ENCODE results near the gene ACSS1. TPM values are rescaled to one million over a fixed set of nuclear protein-coding genes. Genes with fewer than 3 reads are reported as not detected.

Gene ACSS1
- total RNA-seq, 1 donor from 2014 or later: 19.5 TPM

DNA sequence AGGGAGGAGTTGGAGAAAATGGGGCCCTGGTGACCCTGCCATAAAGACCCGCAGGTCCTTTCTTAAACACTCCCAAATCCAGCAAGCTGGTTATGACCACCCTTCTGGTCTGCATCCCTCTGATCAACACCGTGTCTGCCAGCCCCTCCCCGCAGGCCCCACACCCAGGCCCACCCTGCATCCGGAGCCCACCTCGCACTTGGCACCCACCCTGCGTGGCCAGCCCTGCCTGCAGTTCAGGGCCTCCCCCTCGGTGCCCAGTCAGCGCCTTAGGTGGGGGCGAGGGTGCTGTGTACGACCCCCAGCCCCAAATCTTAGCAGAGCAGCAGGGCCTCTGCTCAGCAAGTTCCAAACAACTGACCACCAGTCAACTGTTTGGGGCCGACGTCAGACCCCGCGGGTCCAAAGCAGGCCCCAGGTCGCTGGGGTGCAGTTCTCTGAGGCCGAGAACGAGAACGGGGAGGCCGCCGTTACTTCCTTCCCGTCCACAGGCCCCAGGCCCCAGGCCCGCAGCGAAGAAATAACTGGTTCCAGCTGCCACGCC lies 1.2 kb downstream of the ACSS1 start:
- Histone ChIP-seq H3K4me1 (peaks cover 38 to 52% of the 10 kb centered on the region in 2 donors), H3K4me3 (peak overlapping the region; percentile 90 to 91), H3K27ac (peak overlapping the region; percentile 92 to 96), H3K27me3 (no peaks in the 10 kb centered on the region), H3K9me3 (no peaks in the 10 kb centered on the region), H3K36me3 (no peaks in the 10 kb centered on the region)
- intact Hi-C loops (cut with DNase I): loop anchor here (5.0 to 10.0 kb wide), 9 partner anchors 191 to 1902 kb away; partner anchors contain the start of genes ABHD12, NANP, NXT1 and PYGB
- TF ChIP-seq CTCF (IDR thresholded peaks at IDR 0.05): no peak
- DNase-seq (ENCODE audit: low spot score in 2 of 2): no peak

DNA sequence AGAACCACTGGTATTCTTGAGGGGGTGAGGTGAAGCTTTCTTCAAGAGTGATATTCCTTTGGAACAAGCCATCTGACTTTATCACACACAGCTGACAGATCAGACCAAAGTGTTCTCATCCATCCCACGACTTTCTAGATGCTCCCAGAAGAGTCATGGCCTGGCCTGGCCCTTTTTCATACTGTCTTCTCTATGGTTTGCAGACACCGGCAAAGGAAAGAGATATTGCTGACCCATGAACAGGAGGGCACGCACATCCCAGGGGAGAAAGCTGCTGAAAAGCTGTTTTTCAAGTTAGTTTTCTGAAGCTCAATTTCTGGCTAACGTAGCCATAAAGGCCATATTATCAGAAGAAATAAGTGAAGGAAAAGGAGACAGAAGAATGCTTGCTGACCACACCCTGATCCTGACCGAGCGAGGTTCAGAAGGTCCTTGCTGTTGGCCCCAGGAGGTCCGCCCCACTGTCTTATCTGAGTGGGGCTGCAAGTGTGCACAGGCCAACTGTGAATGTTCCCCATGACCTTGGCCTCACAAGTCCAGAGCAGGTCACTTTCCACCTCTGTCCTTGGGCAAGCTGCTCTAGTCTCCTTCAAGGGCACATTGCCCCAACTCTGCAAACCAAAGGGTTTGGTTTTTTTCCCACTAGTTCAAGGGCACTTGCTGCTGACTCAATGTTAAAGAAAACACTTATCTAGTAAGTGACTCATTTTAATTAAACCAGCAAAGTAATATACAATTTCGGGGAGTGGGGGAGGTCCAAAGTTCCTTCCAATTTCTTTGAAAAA lies 2.0 kb downstream of the ACSS1 start:
- intact Hi-C loops (cut with DNase I): loop anchor here (5.0 to 10.0 kb wide), 9 partner anchors 191 to 1901 kb away; partner anchors contain the start of genes ABHD12, NANP, NXT1 and PYGB
- H3K4me1 ChIP-seq: peaks cover 44 to 61% of the 10 kb centered on the region in 2 donors
- DNase-seq (ENCODE audit: low spot score in 2 of 2): peak in 1 of 2 donors; percentile 46

DNA sequence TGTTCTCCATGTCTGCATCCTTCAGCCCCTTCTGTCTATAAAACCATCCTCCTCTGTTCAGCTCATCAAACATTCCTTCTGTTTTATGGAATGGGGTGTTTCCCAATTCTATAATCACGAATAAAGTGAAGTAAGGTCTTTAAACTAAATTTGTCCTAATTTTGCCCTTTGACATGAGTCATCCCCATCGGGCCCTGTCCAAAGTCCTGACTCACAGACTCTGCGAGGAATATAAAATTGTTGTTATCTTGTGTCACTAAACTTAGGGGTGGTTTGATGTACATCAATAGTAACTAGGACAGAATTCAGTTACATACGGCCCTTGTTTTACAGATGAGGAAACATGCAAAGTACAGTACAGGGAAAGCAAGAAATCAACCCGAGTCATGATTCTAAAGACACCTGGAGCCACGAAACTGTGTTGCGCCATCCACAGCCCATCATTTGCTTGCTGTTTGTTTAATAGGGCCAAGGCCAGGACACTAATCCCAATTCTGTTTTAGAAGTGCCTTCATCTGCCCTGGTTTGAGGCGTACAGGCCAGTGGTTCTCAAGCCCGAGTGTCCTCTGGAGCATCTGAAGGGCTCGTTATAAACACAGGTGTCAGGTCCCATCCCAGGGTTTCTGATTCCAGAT lies 2.8 kb downstream of the ACSS1 start:
- Histone ChIP-seq H3K27ac (peak overlapping the region; percentile 92 to 96), H3K27me3 (no peaks in the 10 kb centered on the region), H3K9me3 (no peaks in the 10 kb centered on the region), H3K4me1 (peaks cover 51 to 69% of the 10 kb centered on the region in 2 donors), H3K4me3 (peak overlapping the region in 1 of 2 donors; percentile 91), H3K36me3 (no peaks in the 10 kb centered on the region)
- DNase-seq (ENCODE audit: low spot score in 2 of 2): peak in 1 of 2 donors; percentile 43
- no peak for TF ChIP-seq CTCF (IDR thresholded peaks at IDR 0.05)
- intact Hi-C loops (cut with DNase I): loop anchor here (5.0 to 10.0 kb wide), 9 partner anchors 192 to 1900 kb away; partner anchors contain the start of genes ABHD12, NANP, NXT1 and PYGB

More for the DNA sequence above, 2.0 kb downstream of the ACSS1 start:
- Histone ChIP-seq H3K27ac (peak overlapping the region; percentile 92 to 96), H3K27me3 (no peaks in the 10 kb centered on the region), H3K9me3 (no peaks in the 10 kb centered on the region), H3K4me3 (peak overlapping the region; percentile 90 to 91), H3K36me3 (no peaks in the 10 kb centered on the region)
- TF ChIP-seq CTCF (IDR thresholded peaks at IDR 0.05): no peak

DNA sequence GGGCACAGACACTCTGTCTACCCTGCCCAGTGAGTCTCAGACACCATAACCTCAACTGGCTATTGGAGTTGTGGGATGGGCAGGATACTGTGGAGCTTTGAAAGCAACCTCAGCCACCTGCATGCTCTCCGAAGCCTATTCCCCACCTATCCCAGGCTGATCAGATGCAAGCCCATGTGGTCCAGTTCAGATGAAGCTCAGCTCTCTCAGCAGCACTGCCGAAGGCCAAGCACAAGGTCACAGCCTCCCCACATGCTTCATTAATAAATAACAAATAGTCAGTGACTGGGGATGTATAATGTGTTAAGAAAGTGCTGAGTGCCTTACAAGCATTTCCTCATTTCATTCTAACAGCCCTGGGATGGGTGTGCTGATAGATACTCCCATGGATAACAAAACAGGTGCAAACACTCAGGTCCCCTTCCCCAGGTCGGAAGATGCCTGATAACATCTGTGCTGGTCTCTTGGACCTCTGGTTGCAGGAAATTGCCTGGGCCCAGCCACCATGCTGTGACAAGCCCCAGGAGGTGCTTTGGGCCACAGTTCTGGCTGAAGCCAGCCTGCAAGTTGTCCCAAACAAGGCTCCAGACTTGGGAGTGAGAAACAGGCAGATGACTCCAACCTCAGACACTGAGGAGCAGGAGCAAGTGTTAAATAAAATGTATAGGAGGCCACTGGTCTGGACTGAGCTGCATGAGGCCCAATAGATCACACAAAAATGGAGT lies 3.7 kb downstream of the ACSS1 start:
- peak in 1 of 2 donors; percentile 55 for DNase-seq (ENCODE audit: low spot score in 2 of 2)
- intact Hi-C loops (cut with DNase I): loop anchor here (10.0 kb wide), 6 partner anchors 481 to 1899 kb away; partner anchors contain the start of genes NANP, NXT1 and SYNDIG1
- Histone ChIP-seq H3K4me3 (peak overlapping the region; percentile 12 to 43), H3K4me1 (peaks cover 51 to 76% of the 10 kb centered on the region in 2 donors), H3K36me3 (no peaks in the 10 kb centered on the region), H3K9me3 (no peaks in the 10 kb centered on the region), H3K27me3 (no peaks in the 10 kb centered on the region), H3K27ac (peak overlapping the region; percentile 92 to 96)
- TF ChIP-seq CTCF (IDR thresholded peaks at IDR 0.05): no peak

Measured in ascending aorta (tissue), 2 donors.